Natural killer cell treated with Interleukin-12 subunit alpha and Interleukin-12 subunit beta and Interleukin-15 and Interleukin-18, amount 100 ng/mL, for 72 hours (primary cell): ENCODE results near the gene ALG11. TPM values are rescaled to one million over a fixed set of nuclear protein-coding genes. Genes with fewer than 3 reads are reported as not detected.

Experiments used
- ATAC-seq, 2 donors: fragments of 150-1000 bp; cut with Tn5 transposase in 1 of 2; sonication (Bioruptor Pico), chemical (Tn5 transposase) in 1 of 2; 2 replicates each; pipeline ENCODE4 v1.10.0; 2021
- DNase-seq: peaks from one replicate; pipeline ENCODE4 v3.0.0; 2022; ENCODE audit warnings: low spot score
- H3K27ac Mint-ChIP-seq, 2 donors: 1 replicate in 1 of 2; 2 replicates in 1 of 2; pipeline ENCODE4 v1.8.0; 2022; ENCODE audit warnings: mixed read lengths in 2 of 2, mild to moderate bottlenecking in 1 of 2, moderate library complexity in 1 of 2
- H3K27me3 Mint-ChIP-seq, 2 donors: 1 replicate in 1 of 2; 2 replicates in 1 of 2; pipeline ENCODE4 v1.8.0; 2022; ENCODE audit warnings: mixed read lengths in 2 of 2
- H3K36me3 Mint-ChIP-seq: one replicate; pipeline ENCODE4 v1.8.0; 2022; ENCODE audit warnings: mixed read lengths
- H3K4me1 Mint-ChIP-seq, 2 donors: 1 replicate in 1 of 2; 2 replicates in 1 of 2; pipeline ENCODE4 v1.8.0; 2022; ENCODE audit warnings: low read depth in 2 of 2, mixed read lengths in 2 of 2, mild to moderate bottlenecking in 1 of 2
- H3K4me3 Mint-ChIP-seq: one replicate; pipeline ENCODE4 v1.8.0; 2022; ENCODE audit warnings: mixed read lengths
- H3K9me3 Mint-ChIP-seq: 2 replicates; pipeline ENCODE4 v1.8.0; 2022; ENCODE audit warnings: mixed read lengths
- total RNA-seq, 2 donors: library from RNA; stranded (reverse); gene quantifications; one replicate each; pipeline ENCODE4 v1.2.3, GENCODE V29; 2022

The ALG11 gene
- total RNA-seq: 10 to 100 TPM; 31.8 to 39.8 TPM

GRCh38 chr13:52011632-52012511 lies at the start of gene ALG11:
ALG11 (plus strand) TSS chr13:52012398; CDS start chr13:52012419, 21 bp downstream.
- H3K9me3 Mint-ChIP-seq: no peaks in the 10 kb centered on the region
- peak within 1 kb of the TSS; percentile 99 for H3K4me3 Mint-ChIP-seq
- ATAC-seq (peak; percentile 100), DNase-seq (peak; percentile 99)
- peaks cover 14 to 21% of the 10 kb centered on the region in 2 donors for H3K4me1 Mint-ChIP-seq
- peak within 1 kb of the TSS; percentile 73 to 97 for H3K27ac Mint-ChIP-seq
- peaks cover 14% of the 10 kb centered on the region for H3K36me3 Mint-ChIP-seq
- peaks cover 23 to 34% of the 10 kb centered on the region in 2 donors for H3K27me3 Mint-ChIP-seq

- ATAC-seq (no peak), DNase-seq (no peak)
- Mint-ChIP-seq H3K4me1 (peaks cover 9 to 13% of the 10 kb centered on the region in 2 donors), H3K27me3 (peaks cover 8 to 15% of the 10 kb centered on the region in 2 donors), H3K27ac (no peak overlapping the region), H3K4me3 (no peak overlapping the region), H3K9me3 (no peaks in the 10 kb centered on the region), H3K36me3 (no peaks in the 10 kb centered on the region)
Observed at GRCh38 chr13:51966186-51966585, 46.0 kb upstream of the ALG11 start.

DNA sequence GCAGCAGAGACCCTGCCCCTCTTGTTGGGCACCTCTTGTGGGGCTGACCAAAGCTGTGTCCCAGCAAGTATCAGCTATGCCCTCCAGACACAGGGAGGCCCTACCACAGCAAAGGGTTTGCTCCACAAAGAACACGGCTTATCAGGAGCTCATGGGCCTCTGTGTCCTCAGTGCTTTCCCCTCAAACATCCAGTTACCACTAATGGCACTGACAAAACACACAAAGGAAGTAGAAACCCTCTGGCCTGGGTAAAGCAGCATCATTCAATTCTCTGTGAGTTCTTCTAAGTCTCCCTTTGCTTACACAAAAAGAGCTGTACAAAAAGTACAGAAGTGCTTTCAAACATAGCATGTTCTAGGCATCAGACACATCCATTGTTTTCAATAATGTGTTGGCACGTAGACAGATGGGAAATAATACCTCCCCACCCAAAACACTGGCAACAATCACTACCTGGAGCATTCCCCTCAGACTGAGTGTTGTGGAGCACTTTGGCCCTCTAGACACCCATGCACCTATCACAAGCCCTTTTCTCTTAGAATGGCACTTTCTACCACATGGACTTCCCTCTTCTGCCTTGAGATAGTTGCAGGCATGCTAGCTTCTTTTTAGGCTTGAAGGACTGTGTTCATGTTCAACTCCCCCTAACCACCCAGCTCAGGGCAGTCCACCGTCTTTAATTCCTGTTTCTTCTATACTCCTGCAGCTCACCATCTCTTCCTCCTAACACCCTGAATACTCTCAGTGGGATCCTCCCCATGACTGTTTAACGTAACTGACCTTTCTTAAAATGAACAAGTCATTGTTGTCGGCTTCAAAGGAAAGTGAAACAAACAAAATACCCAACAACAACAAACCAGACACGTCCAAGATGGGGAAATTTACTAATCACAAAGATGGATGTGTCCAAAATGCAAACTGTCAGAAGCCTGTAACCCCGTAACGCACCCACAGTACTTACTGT lies 44.4 kb upstream of the ALG11 start:
- DNase-seq (no peak), ATAC-seq (no peak)
- no peak overlapping the region for H3K27ac Mint-ChIP-seq
- H3K4me3 Mint-ChIP-seq: peak overlapping the region; percentile 4
- H3K27me3 Mint-ChIP-seq: peaks cover 8 to 15% of the 10 kb centered on the region in 2 donors
- no peaks in the 10 kb centered on the region for H3K36me3 Mint-ChIP-seq
- H3K9me3 Mint-ChIP-seq: no peaks in the 10 kb centered on the region
- peaks cover 9 to 13% of the 10 kb centered on the region in 2 donors for H3K4me1 Mint-ChIP-seq

DNA sequence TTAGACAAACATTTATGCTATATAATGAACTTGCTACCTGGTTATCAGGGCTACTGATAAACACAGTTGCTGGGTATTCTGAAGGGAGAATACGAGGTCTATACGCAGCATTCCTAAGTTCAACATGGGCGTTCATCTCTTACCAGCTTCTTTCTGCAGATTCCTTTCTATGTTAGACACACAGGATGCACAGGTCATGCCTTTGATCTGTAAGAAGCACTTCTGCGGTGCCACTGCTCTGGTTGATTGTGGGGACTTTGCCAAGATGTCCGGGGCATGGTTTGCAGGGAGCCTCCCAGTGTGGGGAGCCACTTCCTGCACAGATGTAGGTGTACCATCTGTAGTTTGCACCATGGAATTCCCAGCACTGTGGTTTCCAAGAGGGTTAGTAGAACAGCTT lies 41.8 kb upstream of the ALG11 start:
- no peak for DNase-seq

DNA sequence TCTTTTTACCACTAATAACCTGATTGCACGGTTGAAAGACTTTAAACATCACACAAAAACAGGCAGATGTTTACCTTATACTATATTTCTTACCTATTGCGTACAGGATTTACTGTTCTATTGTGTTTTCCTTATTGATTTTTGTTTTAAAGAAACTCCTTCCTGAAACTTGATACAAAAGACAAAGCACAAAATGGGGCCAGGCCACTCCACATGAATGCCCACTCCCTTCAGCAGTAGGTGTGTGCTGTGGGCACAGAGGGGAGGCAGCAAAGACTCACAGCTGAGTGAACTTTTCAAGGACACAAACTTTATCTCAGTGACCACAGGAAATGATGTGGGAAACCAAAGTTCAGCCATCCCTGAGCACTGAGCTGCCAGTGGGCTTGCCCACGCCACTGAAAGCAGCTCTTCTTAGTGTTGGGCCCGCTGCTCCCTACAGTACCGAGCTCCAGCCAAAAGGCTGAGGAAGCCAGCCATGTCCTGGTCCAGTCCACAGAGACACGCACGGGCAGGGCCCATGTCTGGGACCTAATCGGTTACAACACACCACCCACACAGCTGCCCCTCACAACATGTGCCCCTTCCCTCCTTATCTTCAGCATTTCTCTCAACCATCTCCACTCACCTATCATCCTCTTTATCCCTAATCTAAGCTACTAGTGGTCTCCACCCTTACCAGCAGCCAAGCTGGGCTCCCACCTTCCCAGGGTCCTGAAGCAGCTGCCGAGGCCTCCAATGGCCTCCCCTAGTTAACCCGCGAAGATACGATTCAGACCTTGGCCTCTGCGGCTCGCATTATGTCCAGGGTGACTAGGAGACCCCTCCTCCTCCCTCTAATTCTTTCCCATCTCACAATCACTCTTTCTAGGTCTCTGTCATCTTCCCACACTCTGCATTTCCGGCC lies 40.4 kb upstream of the ALG11 start:
- Mint-ChIP-seq H3K27ac (no peak overlapping the region), H3K9me3 (no peaks in the 10 kb centered on the region), H3K4me3 (no peak overlapping the region), H3K36me3 (no peaks in the 10 kb centered on the region), H3K4me1 (peaks cover 5 to 8% of the 10 kb centered on the region in 2 donors), H3K27me3 (peaks cover 0 to 3% of the 10 kb centered on the region in 2 donors)
- DNase-seq: no peak
- ATAC-seq: peak in 1 of 2 donors; percentile 28

More for the DNA sequence above, 41.8 kb upstream of the ALG11 start:
- H3K27ac Mint-ChIP-seq: no peak overlapping the region
- H3K4me1 Mint-ChIP-seq: peaks cover 9 to 13% of the 10 kb centered on the region in 2 donors
- H3K27me3 Mint-ChIP-seq: peaks cover 5 to 11% of the 10 kb centered on the region in 2 donors
- no peak for ATAC-seq
- no peaks in the 10 kb centered on the region for H3K36me3 Mint-ChIP-seq
- no peak overlapping the region for H3K4me3 Mint-ChIP-seq
- no peaks in the 10 kb centered on the region for H3K9me3 Mint-ChIP-seq

- Mint-ChIP-seq H3K36me3 (no peaks in the 10 kb centered on the region), H3K4me3 (no peak overlapping the region), H3K27me3 (peaks cover 0 to 9% of the 10 kb centered on the region in 2 donors), H3K4me1 (no peaks in the 10 kb centered on the region), H3K9me3 (no peaks in the 10 kb centered on the region), H3K27ac (no peak overlapping the region)
- DNase-seq (no peak), ATAC-seq (no peak)
Observed at GRCh38 chr13:51974482-51974881, 37.7 kb upstream of the ALG11 start.

DNA sequence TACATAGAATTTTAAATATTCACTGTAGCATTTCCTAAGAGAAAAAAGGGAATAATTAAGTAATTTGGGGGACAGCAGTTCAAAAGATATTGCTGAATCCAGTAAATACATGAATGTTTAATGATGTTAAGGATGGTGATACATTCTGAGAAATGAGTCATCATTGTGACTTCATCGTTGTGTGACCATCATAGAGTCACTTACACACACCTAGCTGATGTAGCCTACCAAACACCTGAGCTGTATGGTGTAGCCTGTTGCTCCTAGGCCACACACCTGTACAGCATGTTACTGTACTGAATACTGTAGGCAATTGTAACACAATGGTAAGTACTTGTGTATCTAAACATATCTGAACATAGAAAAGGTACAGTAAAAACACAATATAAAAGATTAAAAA lies 35.8 kb upstream of the ALG11 start:
- Mint-ChIP-seq H3K4me3 (no peak overlapping the region), H3K36me3 (no peaks in the 10 kb centered on the region), H3K27me3 (peaks cover 0 to 9% of the 10 kb centered on the region in 2 donors), H3K4me1 (no peaks in the 10 kb centered on the region), H3K27ac (no peak overlapping the region), H3K9me3 (no peaks in the 10 kb centered on the region)
- DNase-seq: no peak
- peak in 1 of 2 donors; percentile 41 for ATAC-seq

- H3K4me3 Mint-ChIP-seq: no peak overlapping the region
- no peaks in the 10 kb centered on the region for H3K4me1 Mint-ChIP-seq
- H3K27me3 Mint-ChIP-seq: peaks cover 0 to 9% of the 10 kb centered on the region in 2 donors
- no peak for ATAC-seq
- no peak for DNase-seq
- H3K9me3 Mint-ChIP-seq: no peaks in the 10 kb centered on the region
- H3K36me3 Mint-ChIP-seq: no peaks in the 10 kb centered on the region
- no peak overlapping the region for H3K27ac Mint-ChIP-seq
Observed at GRCh38 chr13:51976890-51977289, 35.3 kb upstream of the ALG11 start.

DNA sequence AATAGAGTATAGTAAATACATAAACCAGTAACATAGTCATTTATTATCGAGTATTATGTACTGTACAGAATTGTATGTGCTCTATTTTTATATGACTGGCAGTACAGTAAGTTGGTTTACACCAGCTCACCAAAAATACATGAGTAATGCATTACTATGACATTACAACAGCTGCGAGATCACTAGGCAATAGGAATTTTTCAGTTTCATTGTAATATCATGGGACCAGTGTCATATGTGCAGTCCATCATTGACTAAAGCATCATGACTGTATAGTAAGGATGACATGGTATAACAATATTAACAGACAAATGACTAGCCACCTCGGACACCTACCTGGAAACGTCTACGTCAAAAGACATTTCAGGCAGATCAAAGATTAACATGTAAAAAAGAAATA lies 34.6 kb upstream of the ALG11 start:
- Mint-ChIP-seq H3K4me1 (no peaks in the 10 kb centered on the region), H3K27ac (no peak overlapping the region), H3K9me3 (no peaks in the 10 kb centered on the region), H3K27me3 (peaks cover 0 to 9% of the 10 kb centered on the region in 2 donors), H3K36me3 (no peaks in the 10 kb centered on the region), H3K4me3 (no peak overlapping the region)
- ATAC-seq (no peak), DNase-seq (no peak)

GRCh38 chr13:51978796-51979556 lies 33.2 kb upstream of the ALG11 start:
- DNase-seq: no peak
- no peaks in the 10 kb centered on the region for H3K36me3 Mint-ChIP-seq
- H3K4me1 Mint-ChIP-seq: no peaks in the 10 kb centered on the region
- no peaks in the 10 kb centered on the region for H3K9me3 Mint-ChIP-seq
- H3K4me3 Mint-ChIP-seq: no peak overlapping the region
- H3K27ac Mint-ChIP-seq: no peak overlapping the region
- ATAC-seq: peak in 1 of 2 donors; percentile 32
- H3K27me3 Mint-ChIP-seq: peaks cover 3 to 13% of the 10 kb centered on the region in 2 donors

- ATAC-seq (no peak), DNase-seq (no peak)
- no peak overlapping the region for H3K4me3 Mint-ChIP-seq
- no peaks in the 10 kb centered on the region for H3K4me1 Mint-ChIP-seq
- no peak overlapping the region for H3K27ac Mint-ChIP-seq
- H3K27me3 Mint-ChIP-seq: peaks cover 17 to 32% of the 10 kb centered on the region in 2 donors
- H3K36me3 Mint-ChIP-seq: no peaks in the 10 kb centered on the region
- H3K9me3 Mint-ChIP-seq: no peaks in the 10 kb centered on the region
Observed at GRCh38 chr13:51980908-51981307, 31.3 kb upstream of the ALG11 start.

DNA sequence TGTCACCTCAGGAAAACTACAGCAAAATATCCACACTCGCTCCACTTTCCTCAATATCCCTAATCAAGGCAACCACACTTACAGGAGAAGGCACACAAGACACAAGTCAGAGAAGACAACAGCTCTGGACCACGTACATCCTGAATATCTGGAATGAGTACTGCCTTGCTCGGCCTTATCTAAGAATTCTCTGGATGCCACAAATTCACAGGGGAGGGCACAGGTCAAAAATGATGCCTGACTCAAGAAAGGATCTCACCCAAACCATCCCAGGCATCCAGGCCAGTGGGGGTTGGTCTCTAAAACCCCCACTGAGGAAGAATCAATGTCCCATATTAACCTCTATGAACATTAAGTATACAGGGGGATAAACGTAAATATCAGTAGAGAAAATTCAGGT lies 30.8 kb upstream of the ALG11 start:
- ATAC-seq: no peak
- no peak overlapping the region for H3K4me3 Mint-ChIP-seq
- no peaks in the 10 kb centered on the region for H3K4me1 Mint-ChIP-seq
- peaks cover 20 to 36% of the 10 kb centered on the region in 2 donors for H3K27me3 Mint-ChIP-seq
- no peak for DNase-seq
- H3K27ac Mint-ChIP-seq: no peak overlapping the region
- no peaks in the 10 kb centered on the region for H3K9me3 Mint-ChIP-seq
- no peaks in the 10 kb centered on the region for H3K36me3 Mint-ChIP-seq
